Measurements from ENCODE around the gene S100PBP.
"Not testable (repeated sequence)": the region's sequence is repeated elsewhere in the genome, so short reads cannot be mapped to it uniquely, and the experiment has no call there.

S100PBP gene

DNA sequence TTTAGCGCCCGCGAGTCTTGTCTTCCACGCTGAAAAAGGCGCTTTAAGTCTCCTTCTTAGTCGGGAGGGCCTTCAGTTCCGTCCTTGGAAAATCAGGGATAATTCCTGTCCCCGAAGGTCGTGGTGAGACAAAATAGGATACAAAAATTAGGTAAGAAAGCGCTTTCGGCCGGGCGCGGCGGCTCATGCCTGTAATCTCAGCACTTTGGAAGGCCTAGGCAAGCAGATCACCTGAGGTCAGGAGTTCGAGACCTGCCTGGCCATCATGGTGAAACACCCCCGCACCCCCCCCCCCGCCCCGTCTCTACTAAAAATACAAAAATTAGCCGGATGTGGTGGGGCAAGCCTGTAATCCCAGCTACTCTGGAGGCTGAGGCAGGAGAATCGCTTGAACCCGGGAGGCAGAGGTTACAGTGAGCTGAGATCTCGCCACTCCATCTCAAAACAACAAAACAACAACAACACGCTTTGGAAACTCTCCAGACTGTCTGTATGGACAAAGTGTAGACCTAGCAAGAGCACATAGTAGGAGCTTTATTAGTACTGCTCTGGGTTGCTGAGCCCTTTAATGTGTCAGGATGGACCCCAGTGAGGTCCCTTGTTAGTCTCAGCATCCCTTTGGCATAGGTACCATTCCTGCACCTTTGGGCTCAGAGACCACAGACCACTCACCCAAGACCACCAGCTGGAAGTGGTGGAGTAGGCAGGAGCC lies 84.5 kb downstream of the S100PBP start:
- no peak for DNase-seq

DNA sequence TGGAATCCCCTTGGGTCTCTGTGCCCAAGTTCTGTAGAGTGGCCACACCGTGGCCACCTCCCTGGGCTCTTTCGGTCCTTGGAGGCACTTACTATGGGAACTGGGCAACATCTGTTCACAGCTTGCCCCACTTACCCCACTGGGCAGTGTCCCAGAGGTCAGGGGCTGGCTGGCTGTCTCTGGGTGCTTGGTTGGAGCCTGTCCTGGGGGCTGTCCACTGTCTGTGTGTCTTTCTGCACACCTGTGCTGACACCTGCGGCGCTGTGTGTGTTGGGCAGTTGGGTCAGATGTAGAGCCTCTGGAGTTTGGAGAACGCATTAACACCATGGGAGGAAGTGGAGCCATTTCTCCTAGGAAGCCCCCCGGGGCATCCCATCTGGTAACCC lies 85.1 kb downstream of the S100PBP start:
- DNase-seq, result no peak

DNA sequence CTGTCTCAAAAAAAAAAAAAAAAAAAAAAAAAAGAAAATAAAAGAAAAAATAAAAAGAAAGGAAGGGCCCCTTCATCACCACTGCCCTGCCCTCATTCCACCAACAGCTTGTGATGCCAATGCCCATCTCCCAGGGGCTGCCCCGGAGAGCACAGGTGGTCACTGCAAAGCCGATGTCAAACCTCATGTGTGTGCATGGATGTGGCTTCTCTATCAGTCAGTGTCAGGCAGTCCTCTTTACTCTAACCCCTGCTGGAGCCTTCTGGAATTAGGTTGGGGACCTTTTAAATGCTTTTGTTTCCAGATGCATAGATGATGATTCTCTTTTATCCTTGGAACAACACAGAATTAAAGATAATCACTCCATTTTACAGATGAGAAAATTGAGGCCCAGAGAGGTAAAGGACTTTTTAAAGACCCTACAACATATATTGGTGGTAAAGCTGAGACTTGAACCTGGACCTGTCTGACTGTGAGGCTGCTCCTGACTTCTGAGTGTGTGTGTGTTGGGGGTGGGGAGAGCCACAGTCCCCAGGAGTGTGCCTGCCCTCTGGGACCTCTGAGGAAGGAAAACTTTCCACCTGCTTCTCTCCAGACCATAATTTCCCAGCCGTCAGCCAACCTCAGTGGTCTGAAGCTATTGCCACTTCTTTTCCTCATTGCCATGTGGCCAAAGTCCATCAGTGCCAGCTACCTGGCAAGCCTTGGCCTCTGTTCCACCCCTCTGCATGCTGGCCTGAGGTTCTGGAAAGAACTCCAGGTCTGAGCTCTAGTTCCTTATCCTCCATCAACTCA lies 86.7 kb downstream of the S100PBP start:
- DNase-seq, result no peak

DNA sequence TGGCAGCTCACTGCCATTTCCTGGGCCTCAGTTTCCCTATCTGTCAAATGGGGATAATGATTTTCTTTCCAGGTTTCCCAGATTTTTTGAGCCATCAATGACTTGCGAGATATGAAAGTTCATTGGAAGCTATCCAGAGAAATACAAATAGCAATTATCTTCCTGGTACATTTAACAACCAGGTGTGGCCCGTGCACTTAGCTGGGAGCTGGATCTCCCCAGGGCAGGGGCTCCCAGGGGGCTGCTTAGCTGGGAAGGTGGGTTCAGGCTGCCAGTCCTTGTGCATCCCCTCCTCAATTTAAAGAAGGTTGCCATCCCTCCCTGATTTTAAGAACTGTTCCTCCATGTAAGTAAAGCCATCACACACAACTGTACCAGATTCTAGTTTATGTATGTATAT lies 87.3 kb downstream of the S100PBP start:
- DNase-seq, result no peak

DNA sequence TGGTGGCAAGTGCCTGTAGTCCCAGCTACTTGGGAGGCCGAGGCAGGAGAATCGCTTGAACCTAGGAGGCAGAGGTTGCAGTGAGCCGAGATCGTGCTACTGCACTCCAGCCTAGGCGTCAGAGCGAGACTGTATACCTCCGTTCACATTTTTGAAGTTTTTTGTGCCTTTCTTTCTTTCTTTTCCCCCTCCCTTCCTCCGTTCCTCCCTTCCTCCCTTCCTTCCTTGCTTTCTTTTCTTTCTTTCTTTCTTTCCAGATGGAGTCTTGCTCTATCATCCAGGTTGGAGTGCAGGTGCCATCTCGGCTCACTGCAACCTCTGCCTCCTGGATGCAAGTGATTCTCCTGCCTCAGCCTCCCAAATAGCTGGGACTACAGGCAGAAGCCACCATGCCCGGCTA lies 88.1 kb downstream of the S100PBP start:
- not testable (repeated sequence) for DNase-seq

DNA sequence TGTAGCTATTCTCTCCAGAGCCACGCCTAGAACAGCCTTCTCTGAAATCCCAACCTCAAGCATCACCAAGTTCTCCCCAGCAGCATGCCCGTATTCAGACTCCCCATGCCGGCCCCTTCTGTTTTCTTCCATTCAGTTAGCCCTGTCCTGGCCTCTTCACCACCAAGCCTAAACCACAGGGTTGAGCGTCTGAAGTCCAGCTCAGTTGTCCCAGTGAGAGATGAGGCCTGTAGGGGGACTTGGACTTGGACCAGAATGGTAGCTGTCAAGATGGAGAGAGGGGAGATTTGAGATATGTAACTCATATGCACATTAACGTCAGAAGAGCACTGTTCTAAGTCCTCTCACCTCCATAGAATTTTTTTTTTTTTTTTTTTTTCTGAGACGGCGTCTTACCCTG lies 89.2 kb downstream of the S100PBP start:
- no peak for DNase-seq

DNA sequence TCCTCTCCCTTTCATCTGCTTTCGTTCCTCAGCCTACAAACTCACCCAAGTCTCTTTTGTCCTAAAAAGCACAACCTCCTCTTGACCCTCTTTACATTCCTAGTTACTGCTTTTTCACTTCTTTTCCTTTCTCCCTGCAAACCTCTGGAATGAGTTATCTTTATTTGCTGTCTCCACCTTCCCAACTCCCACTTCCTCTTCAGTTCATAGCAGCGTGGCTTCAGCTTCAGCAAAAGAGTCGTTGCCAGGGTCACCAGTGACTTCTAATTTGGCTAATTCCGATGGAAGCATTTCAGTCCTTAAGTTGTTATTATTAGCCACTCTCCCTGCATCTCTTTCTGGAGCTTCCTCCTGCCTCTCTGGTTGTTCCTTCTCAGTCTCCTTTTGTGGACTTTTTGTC lies 90.0 kb downstream of the S100PBP start:
- no peak for DNase-seq
